NCI-H82 treated with DMSO at 0.1 percent for 48 hours (cell line): ENCODE data around the gene MVK.

Source experiments
- DNase-seq: peaks from one replicate; lab custom pipeline; 2025; ENCODE audit not compliant: unreplicated experiment; lab: John Stamatoyannopoulos, UW

Gene MVK

GRCh38 chr12:109626378-109627115 is 53.0 kb downstream of the MVK start:
- DNase-seq = no peak

- no peak for DNase-seq
Measured at GRCh38 chr12:109627633-109628032, 54.0 kb downstream of the MVK start.

GRCh38 chr12:109630107-109630506 is 56.5 kb downstream of the MVK start:
- no peak for DNase-seq

GRCh38 chr12:109630815-109631214 is 57.2 kb downstream of the MVK start:
- DNase-seq = no peak

- DNase-seq = no peak
Measured at GRCh38 chr12:109631302-109631701, 57.7 kb downstream of the MVK start.

GRCh38 chr12:109631751-109632150 is 58.2 kb downstream of the MVK start:
- DNase-seq = no peak

- no peak for DNase-seq
Measured at GRCh38 chr12:109632342-109632741, 58.7 kb downstream of the MVK start.

- no peak for DNase-seq
Measured at GRCh38 chr12:109635717-109636116, 62.1 kb downstream of the MVK start.

GRCh38 chr12:109637348-109637747 is 63.8 kb downstream of the MVK start:
- peak; percentile 91 for DNase-seq

- no peak for DNase-seq
Measured at GRCh38 chr12:109637996-109638395, 64.4 kb downstream of the MVK start.

GRCh38 chr12:109638735-109639134 is 65.1 kb downstream of the MVK start:
- DNase-seq = no peak

GRCh38 chr12:109639151-109639872 is 65.7 kb downstream of the MVK start:
- DNase-seq = no peak

- no peak for DNase-seq
Measured at GRCh38 chr12:109640961-109641360, 67.4 kb downstream of the MVK start.

GRCh38 chr12:109641422-109641821 is 67.8 kb downstream of the MVK start:
- no peak for DNase-seq

- no peak for DNase-seq
Measured at GRCh38 chr12:109642506-109643132, 69.0 kb downstream of the MVK start.

- DNase-seq = no peak
Measured at GRCh38 chr12:109645194-109645593, 71.6 kb downstream of the MVK start.

GRCh38 chr12:109645708-109646107 is 72.1 kb downstream of the MVK start:
- no peak for DNase-seq
